Subcutaneous abdominal adipose tissue (tissue), 5 donors: ENCODE results near the gene PI16.
"Not testable (repeated sequence)": the region's sequence is repeated elsewhere in the genome, so short reads cannot be mapped to it uniquely, and the experiment has no call there.

Experiments
- H3K27ac ChIP-seq: one replicate; pipeline ENCODE4 v1.7.0; 2013; ENCODE audit warnings: low read depth, mild to moderate bottlenecking, inconsistent platforms, low read length, moderate library complexity
- H3K27me3 ChIP-seq, 5 donors: one replicate each; pipeline ENCODE4 v1.7.0; 2013; ENCODE audit warnings: low read length in 5 of 5, inconsistent platforms in 1 of 5; ENCODE audit not compliant: control insufficient read depth in 5 of 5, insufficient read depth in 4 of 5
- H3K36me3 ChIP-seq, 5 donors: one replicate each; pipeline ENCODE4 v1.7.0; 2013; ENCODE audit warnings: low read length in 5 of 5; ENCODE audit not compliant: control insufficient read depth in 5 of 5, insufficient read depth in 5 of 5
- H3K4me1 ChIP-seq, 5 donors: one replicate each; pipeline ENCODE4 v1.7.0; 2013; ENCODE audit warnings: low read length in 5 of 5, mild to moderate bottlenecking in 3 of 5, moderate library complexity in 1 of 5; ENCODE audit not compliant: control insufficient read depth in 5 of 5, insufficient read depth in 5 of 5
- H3K4me3 ChIP-seq, 5 donors: one replicate each; pipeline ENCODE4 v1.7.0; 2013; ENCODE audit warnings: low read length in 5 of 5, low read depth in 1 of 5
- H3K9ac ChIP-seq, 5 donors: one replicate each; pipeline ENCODE4 v1.7.0; 2013; ENCODE audit warnings: low read length in 5 of 5, mild to moderate bottlenecking in 4 of 5, moderate library complexity in 3 of 5
- H3K9me3 ChIP-seq, 5 donors: one replicate each; pipeline ENCODE4 v1.7.0; 2013; ENCODE audit warnings: low read length in 5 of 5; ENCODE audit not compliant: control insufficient read depth in 5 of 5
- donor health status: healthy.
- donor health status: healthy.
- donor health status: healthy.
- donor health status: healthy.
- donor health status: healthy.

Gene PI16

GRCh38 chr6:36986704-36987047 lies 32.1 kb downstream of the PI16 start:
- Histone ChIP-seq H3K9ac (peak overlapping the region; percentile 76 to 97 (median 90)), H3K27me3 (peaks cover 0 to 5% (median 0%) of the 10 kb centered on the region in 5 donors), H3K4me1 (peaks cover 5 to 43% (median 39%) of the 10 kb centered on the region in 5 donors), H3K9me3 (no peaks in the 10 kb centered on the region), H3K27ac (peak overlapping the region; percentile 98), H3K36me3 (peaks cover 0 to 3% (median 0%) of the 10 kb centered on the region in 5 donors), H3K4me3 (peak overlapping the region; percentile 80 to 95 (median 94))

- H3K36me3 ChIP-seq, result no peaks in the 10 kb centered on the region
- no peak overlapping the region for H3K9ac ChIP-seq
- H3K27ac ChIP-seq, result no peak overlapping the region
- peaks cover 2 to 26% (median 20%) of the 10 kb centered on the region in 5 donors for H3K4me1 ChIP-seq
- H3K27me3 ChIP-seq, result peaks cover 0 to 8% (median 0%) of the 10 kb centered on the region in 5 donors
- no peak overlapping the region for H3K4me3 ChIP-seq
- no peaks in the 10 kb centered on the region for H3K9me3 ChIP-seq
These were observed 34.7 kb downstream of the PI16 start for GRCh38 chr6:36989264-36989663.

- H3K27ac ChIP-seq, H3K4me3 ChIP-seq, H3K9ac ChIP-seq, H3K36me3 ChIP-seq, H3K27me3 ChIP-seq, H3K9me3 ChIP-seq: not testable (repeated sequence)
- H3K4me1 ChIP-seq, result peaks cover 0 to 14% (median 9%) of the 10 kb centered on the region in 5 donors
These were observed 35.9 kb downstream of the PI16 start for GRCh38 chr6:36990401-36990800.

GRCh38 chr6:36997811-36998722 lies 43.5 kb downstream of the PI16 start:
- Histone ChIP-seq H3K27ac (peak overlapping the region; percentile 39), H3K9ac (peak overlapping the region in 3 of 5 donors; percentile 12 to 56 (median 25)), H3K4me1 (peaks cover 5 to 17% (median 13%) of the 10 kb centered on the region in 5 donors), H3K27me3 (no peaks in the 10 kb centered on the region), H3K4me3 (no peak overlapping the region), H3K36me3 (no peaks in the 10 kb centered on the region), H3K9me3 (no peaks in the 10 kb centered on the region)

- Histone ChIP-seq H3K36me3 (no peaks in the 10 kb centered on the region), H3K27me3 (no peaks in the 10 kb centered on the region), H3K9ac (peak overlapping the region in 1 of 5 donors; percentile 56), H3K9me3 (no peaks in the 10 kb centered on the region), H3K4me1 (peaks cover 5 to 17% (median 13%) of the 10 kb centered on the region in 5 donors), H3K27ac (peak overlapping the region; percentile 39), H3K4me3 (no peak overlapping the region)
These were observed 44.1 kb downstream of the PI16 start for GRCh38 chr6:36998723-36999038.

GRCh38 chr6:36999061-36999750 lies 44.7 kb downstream of the PI16 start:
- Histone ChIP-seq H3K9ac (no peak overlapping the region), H3K27ac (peak overlapping the region; percentile 39), H3K36me3 (no peaks in the 10 kb centered on the region), H3K4me1 (peaks cover 5 to 17% (median 13%) of the 10 kb centered on the region in 5 donors), H3K27me3 (no peaks in the 10 kb centered on the region), H3K4me3 (no peak overlapping the region), H3K9me3 (no peaks in the 10 kb centered on the region)

GRCh38 chr6:36999751-37000125 lies 45.2 kb downstream of the PI16 start:
- Histone ChIP-seq H3K9me3 (no peaks in the 10 kb centered on the region), H3K36me3 (no peaks in the 10 kb centered on the region), H3K4me1 (peaks cover 5 to 17% (median 13%) of the 10 kb centered on the region in 5 donors), H3K9ac (no peak overlapping the region), H3K4me3 (no peak overlapping the region), H3K27ac (no peak overlapping the region), H3K27me3 (no peaks in the 10 kb centered on the region)

- Histone ChIP-seq H3K4me1 (peaks cover 2 to 14% (median 9%) of the 10 kb centered on the region in 5 donors), H3K9ac (no peak overlapping the region), H3K4me3 (no peak overlapping the region), H3K36me3 (no peaks in the 10 kb centered on the region), H3K27ac (no peak overlapping the region), H3K27me3 (no peaks in the 10 kb centered on the region), H3K9me3 (no peaks in the 10 kb centered on the region)
These were observed 49.8 kb downstream of the PI16 start for GRCh38 chr6:37004044-37004980.

GRCh38 chr6:37005061-37005810 lies 50.7 kb downstream of the PI16 start, which contains the start of gene FGD2:
Gene FGD2, plus strand, starts transcription at chr6:37005655. Its CDS starts 163 bp downstream, at chr6:37005818.
- Histone ChIP-seq H3K36me3 (peaks cover 0 to 2% (median 0%) of the 10 kb centered on the region in 5 donors), H3K9ac (peak within 1 kb of the TSS in 4 of 5 donors; percentile 2 to 66 (median 30)), H3K27me3 (no peaks in the 10 kb centered on the region), H3K27ac (peak within 1 kb of the TSS; percentile 16), H3K4me3 (peak within 1 kb of the TSS; percentile 48 to 69 (median 58)), H3K9me3 (no peaks in the 10 kb centered on the region), H3K4me1 (peaks cover 3 to 15% (median 9%) of the 10 kb centered on the region in 5 donors)
